Stomach (tissue), 8 donors: ENCODE results near the gene NUDCD2. TPM values are rescaled to one million over a fixed set of nuclear protein-coding genes. Genes with fewer than 3 reads are reported as not detected.

Source experiments
- polyA plus RNA-seq, 3 donors: library from polyadenylated mRNA; stranded (reverse); fragments of 200-250 nt; gene quantifications; one replicate each; pipeline ENCODE4 v1.2.3, GENCODE V29; 2013
- small RNA-seq, 4 donors: library from RNA; depleted of rRNA; stranded (forward); fragments of <200 nt; gene quantifications; one replicate each; pipeline ENCODE3, GENCODE V24; 2016
- total RNA-seq, 5 donors: library from RNA; depleted of rRNA; stranded (reverse); fragments of >200 nt; gene quantifications; one replicate each; pipeline versions ENCODE4 v1.1.0 to v1.2.3, GENCODE V29; 2014 to 2016
- donor health status: healthy with polysubstance abuse.
- donor health status: Bipolar disorder and iron deficiency.
- donor health status: healthy.

The NUDCD2 gene
- total and polyA plus RNA-seq, 8 donors: 1.2 to 15.1 (median 5.9) TPM; not detected in 1

Small RNA genes lying within 50 kb of the gene (small RNA-seq; reads per million reads assigned to genes)
- 0 reads per million in 4 donors for gene AC008723.1

Other genes starting within 250 kb of the NUDCD2 start
- 100 to 1,000 TPM in 3 of 5 donors, 10 to 100 TPM in 2; 57.1 to 196 (median 131) TPM for gene CCNG1, start 22.5 kb downstream of the NUDCD2 start, total RNA-seq
- gene CCNG1, start 22.5 kb downstream of the NUDCD2 start, polyA plus RNA-seq: 100 to 1,000 TPM; 103 to 252 (median 122) TPM
- 10 to 100 TPM in 2 of 5 donors, 1 to 10 TPM in 3; 1.7 to 37.5 (median 5.8) TPM for gene HMMR, start 530 bp upstream of the NUDCD2 start, total RNA-seq
- 1 to 10 TPM in 2 of 3 donors, under 1 TPM in 1; 0.15 to 3.6 (median 2.9) TPM for gene HMMR, start 530 bp upstream of the NUDCD2 start, polyA plus RNA-seq
- 10 to 100 TPM in 4 of 5 donors, 1 to 10 TPM in 1; 6.7 to 84.3 (median 32.6) TPM for gene MAT2B, start 45.5 kb upstream of the NUDCD2 start, total RNA-seq
- 10 to 100 TPM; 38.4 to 65.1 (median 47.2) TPM for gene MAT2B, start 45.5 kb upstream of the NUDCD2 start, polyA plus RNA-seq